Activated gamma-delta T cell (primary cell): ENCODE data around the gene ANKRD11.

Experiments
- DNase-seq: peaks from one replicate; lab custom pipeline; 2025; lab: John Stamatoyannopoulos, UW

ANKRD11 gene

GRCh38 chr16:89506791-89507191 lies 16.4 kb upstream of the ANKRD11 start:
- peak; percentile 34 for DNase-seq

- DNase-seq, result no peak
Observed at GRCh38 chr16:89506113-89506504, 15.7 kb upstream of the ANKRD11 start.

DNA sequence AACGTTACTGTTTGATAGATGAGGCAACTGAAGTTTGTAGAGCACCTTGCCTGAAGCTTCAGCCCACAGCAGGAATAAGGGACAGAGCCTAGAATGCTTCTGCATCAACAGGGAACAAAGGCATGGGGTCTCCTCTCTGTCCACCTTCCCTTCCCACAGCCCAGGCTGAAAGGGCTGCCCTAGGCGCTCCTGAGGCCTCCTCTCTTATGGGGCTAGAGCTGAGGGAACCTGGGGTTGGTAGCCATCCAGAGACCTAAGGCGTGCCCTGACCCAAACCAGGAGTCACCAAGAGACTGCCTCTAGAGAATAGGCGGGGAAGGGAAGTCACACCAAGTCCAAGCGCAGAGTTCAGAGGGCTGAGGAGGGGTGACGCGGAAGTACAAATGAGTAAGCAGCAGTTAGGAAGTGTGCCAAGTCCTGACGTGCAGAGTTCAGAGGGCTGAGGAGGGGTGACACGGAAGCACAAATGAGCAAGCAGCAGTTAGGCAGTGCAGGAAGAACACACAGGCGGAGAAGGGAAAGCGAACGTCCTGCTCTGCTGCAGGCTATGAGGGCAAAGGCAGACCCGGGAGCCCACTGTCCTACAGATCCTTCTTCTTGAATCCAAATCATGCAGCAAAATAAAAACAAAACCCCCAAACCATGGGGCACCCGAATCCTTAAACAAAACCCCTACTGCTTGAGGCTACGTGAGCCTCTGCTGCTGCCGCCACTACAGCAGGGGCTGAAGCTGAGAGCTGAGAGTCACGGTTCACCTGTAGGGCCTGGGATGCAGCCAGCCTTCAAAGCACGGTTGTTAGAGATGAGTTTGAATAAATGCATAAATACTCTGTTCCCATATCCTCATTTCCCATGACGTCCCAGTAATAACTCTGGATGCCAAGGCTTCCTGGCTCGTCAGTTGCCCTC lies 15.1 kb upstream of the ANKRD11 start:
- DNase-seq, result no peak

- no peak for DNase-seq
Observed at GRCh38 chr16:89504091-89504490, 13.7 kb upstream of the ANKRD11 start.

DNA sequence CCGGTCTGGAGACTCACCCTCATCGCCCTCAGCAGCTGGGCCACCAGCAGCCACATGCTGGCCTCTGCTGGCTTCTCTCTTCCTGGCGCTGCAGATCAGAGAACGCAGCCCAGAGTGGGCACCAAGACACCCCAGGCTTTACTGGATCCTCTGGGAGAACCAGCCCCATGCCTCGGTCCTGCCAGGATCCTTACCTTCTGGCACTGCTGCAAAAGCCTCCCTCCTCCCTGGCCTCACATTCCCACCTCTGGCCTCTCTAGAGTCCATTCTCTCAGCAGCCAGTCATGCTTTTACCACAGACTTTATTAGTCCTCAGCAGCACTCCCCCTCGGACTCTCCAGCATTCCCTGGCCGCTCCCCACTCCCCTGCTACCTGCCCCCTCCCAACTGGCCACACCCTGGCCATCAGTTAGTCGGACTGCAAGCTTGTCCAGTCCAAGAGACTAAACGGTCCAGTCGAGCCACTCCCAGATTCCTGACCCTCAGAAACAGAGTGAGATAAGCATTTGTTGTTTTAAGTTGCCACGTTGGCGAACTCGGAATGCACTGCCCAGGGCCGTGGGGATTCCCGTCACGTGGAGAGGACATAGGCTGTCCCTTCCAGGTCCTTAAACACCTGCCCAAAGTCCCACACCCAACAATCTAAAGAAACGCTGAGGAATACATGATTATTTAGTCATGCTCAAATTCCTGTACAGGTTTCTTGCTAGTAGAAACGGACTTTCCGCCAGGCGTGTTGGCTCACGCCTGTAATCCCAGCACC lies 11.9 kb upstream of the ANKRD11 start:
- no peak for DNase-seq

DNA sequence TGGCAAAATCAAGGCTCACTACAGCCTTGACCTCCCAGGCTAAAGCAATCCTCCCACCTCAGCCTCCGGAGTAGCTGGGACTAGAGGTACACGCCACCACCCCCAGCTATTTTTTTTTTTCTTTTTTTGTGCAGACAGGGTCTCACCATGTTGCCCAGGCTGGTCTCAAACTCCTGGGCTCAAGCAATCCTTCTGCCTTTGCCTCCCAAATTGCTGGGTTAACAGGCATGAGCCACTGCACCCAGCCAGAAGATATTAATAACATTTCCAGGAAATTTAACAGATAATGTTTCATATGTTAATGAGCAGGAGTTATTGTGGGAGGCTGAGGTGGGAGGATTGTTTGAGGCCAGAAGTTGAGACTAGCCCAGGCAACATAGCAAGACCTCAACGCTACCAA lies 9.4 kb upstream of the ANKRD11 start:
- no peak for DNase-seq

DNA sequence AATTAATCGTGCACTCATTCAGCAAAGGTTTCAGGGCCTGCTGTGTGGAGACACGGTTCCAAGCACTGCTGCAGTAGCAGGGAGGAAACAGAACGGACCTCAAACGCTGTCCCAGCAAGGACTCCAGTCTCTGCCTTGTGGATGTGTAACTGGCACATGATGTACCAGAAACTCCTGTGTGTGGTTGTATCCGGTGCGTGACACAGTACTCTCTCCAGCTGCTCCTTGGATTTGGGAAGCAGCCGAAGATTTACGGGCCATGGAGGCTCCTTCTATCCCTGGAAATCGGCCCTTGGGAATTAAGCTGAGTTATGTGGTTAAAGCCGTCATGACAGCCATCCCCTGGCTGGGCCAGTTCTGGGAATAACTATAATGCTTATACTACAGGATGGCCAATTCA lies 8.5 kb upstream of the ANKRD11 start:
- DNase-seq, result no peak

GRCh38 chr16:89495121-89495520 lies 4.8 kb upstream of the ANKRD11 start:
- no peak for DNase-seq

DNA sequence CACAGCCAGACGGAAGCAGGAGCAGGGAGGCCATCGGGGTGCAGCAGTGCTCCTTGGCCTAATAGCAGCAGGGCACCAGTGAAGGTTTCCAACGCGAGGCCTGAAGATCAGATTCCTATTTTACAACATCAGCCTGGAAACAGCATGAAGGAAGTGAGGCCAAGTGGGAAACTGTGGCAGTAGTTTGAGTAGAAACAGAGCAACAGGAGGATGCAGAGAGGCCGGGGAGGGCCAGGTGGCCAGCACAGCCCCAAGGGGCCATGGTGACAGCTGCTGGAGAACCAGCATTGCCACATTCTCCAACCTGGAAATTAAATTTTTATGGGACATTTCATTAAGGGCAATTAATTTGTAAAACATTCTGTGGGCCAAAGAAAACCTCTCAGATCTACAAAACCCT lies 3.4 kb upstream of the ANKRD11 start:
- no peak for DNase-seq

DNA sequence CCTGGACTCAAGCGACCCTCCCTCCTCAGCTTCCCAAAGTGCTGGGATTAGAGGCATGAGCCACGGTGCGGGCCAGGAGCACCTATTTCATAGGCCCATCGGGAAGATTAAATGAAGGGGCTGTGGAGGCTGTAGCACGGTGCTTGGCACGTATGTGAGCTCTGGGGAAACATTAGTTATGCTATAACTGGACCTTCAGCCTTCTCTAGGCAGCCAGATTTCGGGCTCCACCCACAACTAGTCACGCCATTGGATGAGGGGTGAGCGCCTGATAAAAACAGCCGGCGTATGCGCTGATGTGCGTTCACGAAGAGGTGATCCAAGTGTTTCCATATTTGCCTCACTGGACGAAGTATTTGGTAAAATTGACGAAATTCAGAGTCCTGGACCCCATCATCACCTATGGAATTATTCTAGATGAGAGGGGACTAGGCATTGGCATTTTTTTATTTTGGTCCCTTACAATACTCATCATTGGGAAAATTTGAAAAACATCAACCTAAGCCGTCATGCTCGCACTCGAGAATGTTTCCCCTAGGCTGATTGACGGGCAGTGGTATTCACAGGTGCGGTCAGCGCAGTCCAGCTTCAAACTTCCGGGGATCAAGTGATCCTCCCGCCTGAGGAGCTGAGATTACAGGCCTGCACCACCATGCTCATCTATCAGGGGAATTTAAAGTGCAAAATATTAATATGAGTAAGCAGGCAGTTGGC lies 1.8 kb upstream of the ANKRD11 start:
- DNase-seq, result no peak

DNA sequence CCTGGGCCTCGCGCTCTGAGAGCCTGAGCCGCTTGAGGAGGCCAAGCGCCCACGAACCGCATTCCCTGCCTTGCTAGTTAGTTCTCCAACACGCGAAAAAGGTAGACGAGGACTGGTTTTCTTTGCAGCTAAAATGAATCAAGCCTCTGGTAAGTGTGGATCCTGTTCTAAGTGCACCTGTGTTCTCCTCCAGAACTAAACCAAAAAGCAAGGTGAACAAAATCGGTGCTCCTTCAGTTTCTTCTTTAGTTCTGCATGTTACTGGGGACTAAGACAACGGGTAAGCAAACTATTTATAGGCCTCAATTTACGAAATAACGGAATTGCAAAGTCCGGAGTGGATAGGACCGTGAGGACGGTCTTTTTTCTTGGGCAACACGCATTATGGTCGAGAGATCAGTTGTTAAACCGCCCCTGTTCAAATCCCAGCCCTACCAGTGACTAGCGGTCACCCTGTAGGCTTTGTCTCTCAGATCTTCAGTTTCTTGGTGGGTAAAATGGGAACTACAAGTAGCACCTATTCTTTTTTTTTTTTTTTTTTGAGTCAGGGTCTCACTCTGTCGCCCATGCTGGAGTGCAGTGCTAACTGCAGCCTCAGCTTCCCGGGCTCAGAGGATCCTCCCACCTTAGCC lies 993 bp upstream of the ANKRD11 start:
- no peak for DNase-seq

DNA sequence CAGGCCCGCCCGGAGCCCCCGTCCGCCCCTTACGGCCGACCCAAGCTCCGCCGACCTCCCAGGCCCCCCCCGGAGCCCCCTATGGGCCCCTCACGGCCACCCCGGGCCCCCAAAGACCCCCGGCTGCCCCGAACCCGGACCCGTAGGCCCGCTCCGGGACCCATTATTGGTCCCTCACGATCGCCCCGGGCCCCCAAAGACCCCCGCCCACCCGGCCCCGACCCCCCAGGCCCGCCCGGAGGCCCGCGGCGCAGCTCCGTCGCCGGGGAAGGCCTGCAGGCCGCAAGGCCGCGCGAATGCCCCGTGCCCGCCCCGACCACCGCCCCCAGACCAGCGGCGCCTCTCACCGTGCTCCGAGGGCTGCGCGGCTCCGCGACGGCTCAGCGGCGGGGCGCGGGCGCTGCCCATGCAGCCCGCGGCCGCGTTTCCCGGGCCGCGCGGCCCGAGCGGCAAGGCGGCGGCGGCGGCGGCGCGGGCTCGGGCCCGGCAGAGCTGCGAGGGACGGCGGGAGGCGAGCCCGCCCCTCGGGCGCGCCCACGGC lies 393 bp downstream of the ANKRD11 start:
- DNase-seq, result peak; percentile 38

DNA sequence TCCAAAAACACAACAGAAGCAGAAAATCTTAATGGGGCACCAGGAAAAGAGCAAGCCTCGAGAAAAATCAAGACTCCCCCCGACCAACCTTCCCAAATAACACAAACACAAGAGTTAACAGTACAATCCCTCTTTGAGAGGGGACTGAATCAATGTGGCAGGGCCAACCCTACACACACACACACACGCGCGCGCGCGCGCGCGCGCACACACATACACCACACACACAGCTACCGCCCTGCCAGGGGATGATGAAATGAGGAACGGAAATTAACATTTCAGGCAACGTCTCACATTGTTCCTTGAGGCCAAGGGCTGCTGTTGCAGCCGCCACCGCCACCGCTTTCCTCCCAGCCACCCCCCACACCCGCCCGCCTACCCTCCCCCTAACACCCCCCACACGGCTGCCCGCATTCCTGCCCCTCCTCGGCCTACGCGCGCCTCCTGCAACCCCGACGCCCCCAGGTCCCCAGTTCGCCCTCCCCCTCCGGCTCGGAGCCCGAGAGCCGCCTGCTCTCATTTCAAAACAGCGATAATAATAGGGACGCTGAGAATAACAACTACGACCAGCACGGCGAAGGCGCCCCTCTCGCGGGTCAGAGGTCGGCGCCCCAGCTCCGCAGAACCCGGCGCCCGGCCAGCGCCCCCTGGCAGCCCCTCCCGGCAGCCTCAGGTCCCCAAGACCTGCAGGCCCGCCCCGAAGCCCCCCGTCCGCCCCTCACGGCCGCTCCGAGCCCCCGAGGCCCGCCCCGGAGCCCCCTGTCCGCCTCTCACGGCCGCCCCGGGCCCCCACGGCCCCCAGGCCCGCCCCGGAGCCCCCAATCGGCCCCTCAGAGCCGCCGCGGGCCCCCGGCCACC lies 1.1 kb downstream of the ANKRD11 start:
- DNase-seq, result peak; percentile 75

DNA sequence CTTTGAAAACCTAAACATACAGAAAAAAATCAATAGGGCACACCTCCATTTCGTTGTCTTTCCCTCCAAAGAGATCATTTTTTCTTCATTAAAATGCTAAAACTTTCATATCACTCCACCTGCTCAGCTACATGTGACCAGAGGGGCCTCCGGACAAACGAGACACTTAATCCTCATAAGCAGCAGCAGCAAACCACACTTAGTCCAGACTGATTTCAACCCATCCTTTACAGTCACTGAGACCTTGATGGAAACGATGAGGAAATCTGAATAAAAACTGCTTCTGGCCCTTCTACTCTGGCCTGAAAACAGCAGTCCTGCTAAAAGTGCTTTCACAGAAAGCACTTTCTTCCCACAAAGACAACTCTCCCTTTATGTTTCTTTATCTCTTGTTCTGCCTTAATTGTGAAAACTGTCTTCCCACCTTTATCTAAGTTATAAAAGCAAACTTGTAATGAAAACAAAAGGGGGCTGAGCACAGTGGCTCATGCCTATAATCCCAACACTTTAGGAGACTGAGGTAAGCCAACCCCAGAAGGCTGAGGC lies 4.6 kb downstream of the ANKRD11 start:
- no peak for DNase-seq

DNA sequence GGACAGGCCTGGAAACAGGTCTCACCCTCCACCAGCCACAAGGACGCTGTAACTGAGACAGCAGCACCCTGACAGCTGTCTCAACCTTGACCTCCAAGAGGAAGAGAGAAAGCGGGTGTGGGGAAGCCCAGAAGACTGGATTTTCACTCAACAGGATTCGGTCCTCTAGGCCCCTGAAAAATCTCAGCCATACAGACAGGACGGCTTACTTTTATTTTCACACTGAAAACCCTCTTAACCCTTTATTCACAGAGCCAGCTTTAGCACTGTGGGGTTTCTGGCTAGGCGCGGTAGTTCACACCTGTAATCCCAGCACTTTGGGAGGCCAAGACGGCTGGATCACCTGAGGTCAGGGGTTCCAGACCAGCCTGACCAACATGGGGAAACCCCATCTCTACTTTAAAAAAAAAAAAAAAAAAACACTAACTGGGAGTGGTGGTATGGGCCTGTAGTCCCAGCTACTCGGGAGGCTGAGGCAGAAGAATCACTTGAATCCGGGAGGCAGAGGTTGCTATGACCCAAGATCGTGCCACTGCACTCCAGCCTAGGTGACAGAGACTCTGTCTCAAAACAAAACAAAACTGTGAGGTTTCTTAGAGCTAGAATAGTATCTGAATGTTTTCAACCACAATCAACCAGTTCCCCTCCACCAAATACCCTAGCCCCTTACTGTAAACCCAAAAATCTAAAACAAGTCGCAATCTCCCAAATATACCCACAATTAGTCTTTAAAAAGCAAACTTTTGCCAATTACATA lies 5.3 kb downstream of the ANKRD11 start:
- DNase-seq, result no peak

- no peak for DNase-seq
Observed at GRCh38 chr16:89484041-89484501, 6.3 kb downstream of the ANKRD11 start.

DNA sequence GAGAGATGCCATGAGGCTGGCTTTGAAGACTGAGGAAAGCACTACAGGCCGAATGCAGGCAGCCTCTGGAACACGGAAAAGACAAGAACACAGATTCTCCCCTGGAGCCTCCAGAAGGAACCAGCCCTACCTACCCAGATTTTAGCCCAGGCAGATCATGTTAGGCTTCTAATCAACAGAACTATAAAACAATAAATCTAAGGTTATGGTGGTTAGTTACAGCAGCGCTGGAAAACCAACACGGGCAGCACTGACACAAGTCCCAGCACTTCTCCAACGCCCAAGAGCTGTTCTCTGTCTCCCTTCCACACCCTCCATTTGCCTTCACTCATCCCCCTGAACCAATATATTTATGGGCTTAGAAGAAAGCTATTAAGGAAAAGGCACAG lies 7.5 kb downstream of the ANKRD11 start:
- DNase-seq, result no peak

- no peak for DNase-seq
Observed at GRCh38 chr16:89482150-89482816, 8.1 kb downstream of the ANKRD11 start.

DNA sequence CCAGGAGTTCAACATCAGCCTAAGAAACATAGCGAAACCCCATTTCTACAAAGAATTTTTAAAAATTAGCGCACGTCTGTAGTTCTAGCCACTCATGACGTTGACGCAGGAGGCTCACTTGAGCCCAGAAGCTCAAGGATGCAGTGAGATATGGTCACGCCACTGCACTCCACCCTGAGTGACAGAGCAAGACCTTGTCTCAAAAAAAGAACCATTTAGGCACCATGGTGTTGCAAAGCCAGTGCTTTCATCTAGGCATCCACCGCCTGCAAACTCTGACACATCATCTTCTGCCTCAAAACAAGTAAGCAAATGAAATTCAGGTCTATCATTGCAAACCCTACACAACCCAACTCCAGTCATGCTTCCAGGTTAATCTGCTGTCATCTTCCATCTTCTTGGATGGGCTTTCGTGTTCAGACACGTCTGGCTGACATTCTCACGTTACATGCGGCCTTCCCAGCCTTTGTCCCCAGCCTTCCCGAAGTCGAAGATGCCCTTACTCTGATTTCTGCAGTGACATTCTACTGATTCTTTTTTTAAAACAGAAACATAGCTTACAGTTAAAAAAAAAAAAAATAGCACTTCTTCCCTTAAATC lies 8.9 kb downstream of the ANKRD11 start:
- DNase-seq, result no peak
